Nephron progenitor cell (in vitro differentiated cells): ENCODE results near the gene FAM180A.

ENCODE experiments used
- DNase-seq: peaks from one replicate; pipeline ENCODE4 v3.0.0; 2021
- H3K27ac Mint-ChIP-seq: 2 replicates; pipeline ENCODE4 v1.8.0; 2021; ENCODE audit warnings: mild to moderate bottlenecking, moderate library complexity, mixed read lengths
- H3K27me3 Mint-ChIP-seq: 2 replicates; pipeline ENCODE4 v1.8.0; 2021; ENCODE audit warnings: mild to moderate bottlenecking, low read depth, mixed read lengths; ENCODE audit not compliant: poor library complexity
- H3K36me3 Mint-ChIP-seq: 2 replicates; pipeline ENCODE4 v1.8.0; 2021; ENCODE audit warnings: low read depth, mixed read lengths
- H3K4me1 Mint-ChIP-seq: 2 replicates; pipeline ENCODE4 v1.8.0; 2021; ENCODE audit warnings: mixed read lengths
- H3K4me3 Mint-ChIP-seq: 2 replicates; pipeline ENCODE4 v1.8.0; 2021; ENCODE audit warnings: mild to moderate bottlenecking, moderate library complexity, mixed read lengths
- H3K9me3 Mint-ChIP-seq: 2 replicates; pipeline ENCODE4 v1.8.0; 2021; ENCODE audit warnings: mild to moderate bottlenecking, moderate library complexity, mixed read lengths
- TF ChIP-seq, protein P1 (sequence below): fragments of 200-600 bp; sonication (generic); IDR thresholded peaks from 2 replicates; pipeline ENCODE4 v1.5.0; 2021; ENCODE audit warnings: antibody characterized with exemption

The FAM180A gene

DNA sequence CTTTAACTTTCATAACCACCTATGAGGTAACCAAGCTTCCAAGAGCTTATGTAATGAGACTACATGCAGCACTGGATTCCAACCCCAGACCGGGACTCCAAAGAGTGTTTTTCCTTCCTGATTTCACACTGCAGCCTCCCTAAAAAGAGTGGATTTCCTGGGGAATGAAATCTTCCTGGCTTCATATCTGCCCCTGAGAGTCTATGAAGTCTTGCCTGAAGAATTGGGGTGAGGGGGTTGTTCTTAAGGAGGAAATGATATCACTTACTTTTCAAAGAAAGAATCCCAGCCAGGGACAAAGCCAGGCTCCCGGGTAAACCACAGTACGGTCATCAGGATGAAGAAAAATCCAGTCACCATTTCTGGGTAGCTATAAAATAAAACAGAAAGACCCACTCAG, 56.6 kb downstream of the FAM180A start:
- DNase-seq: no peak
- TF ChIP-seq, protein P1, sequence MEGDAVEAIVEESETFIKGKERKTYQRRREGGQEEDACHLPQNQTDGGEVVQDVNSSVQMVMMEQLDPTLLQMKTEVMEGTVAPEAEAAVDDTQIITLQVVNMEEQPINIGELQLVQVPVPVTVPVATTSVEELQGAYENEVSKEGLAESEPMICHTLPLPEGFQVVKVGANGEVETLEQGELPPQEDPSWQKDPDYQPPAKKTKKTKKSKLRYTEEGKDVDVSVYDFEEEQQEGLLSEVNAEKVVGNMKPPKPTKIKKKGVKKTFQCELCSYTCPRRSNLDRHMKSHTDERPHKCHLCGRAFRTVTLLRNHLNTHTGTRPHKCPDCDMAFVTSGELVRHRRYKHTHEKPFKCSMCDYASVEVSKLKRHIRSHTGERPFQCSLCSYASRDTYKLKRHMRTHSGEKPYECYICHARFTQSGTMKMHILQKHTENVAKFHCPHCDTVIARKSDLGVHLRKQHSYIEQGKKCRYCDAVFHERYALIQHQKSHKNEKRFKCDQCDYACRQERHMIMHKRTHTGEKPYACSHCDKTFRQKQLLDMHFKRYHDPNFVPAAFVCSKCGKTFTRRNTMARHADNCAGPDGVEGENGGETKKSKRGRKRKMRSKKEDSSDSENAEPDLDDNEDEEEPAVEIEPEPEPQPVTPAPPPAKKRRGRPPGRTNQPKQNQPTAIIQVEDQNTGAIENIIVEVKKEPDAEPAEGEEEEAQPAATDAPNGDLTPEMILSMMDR: no peak
- no peak overlapping the region for H3K4me3 Mint-ChIP-seq
- peaks cover 6% of the 10 kb centered on the region for H3K4me1 Mint-ChIP-seq
- H3K27me3 Mint-ChIP-seq: no peaks in the 10 kb centered on the region
- no peak overlapping the region for H3K27ac Mint-ChIP-seq
- peaks cover 53% of the 10 kb centered on the region for H3K36me3 Mint-ChIP-seq
- H3K9me3 Mint-ChIP-seq: no peaks in the 10 kb centered on the region

DNA sequence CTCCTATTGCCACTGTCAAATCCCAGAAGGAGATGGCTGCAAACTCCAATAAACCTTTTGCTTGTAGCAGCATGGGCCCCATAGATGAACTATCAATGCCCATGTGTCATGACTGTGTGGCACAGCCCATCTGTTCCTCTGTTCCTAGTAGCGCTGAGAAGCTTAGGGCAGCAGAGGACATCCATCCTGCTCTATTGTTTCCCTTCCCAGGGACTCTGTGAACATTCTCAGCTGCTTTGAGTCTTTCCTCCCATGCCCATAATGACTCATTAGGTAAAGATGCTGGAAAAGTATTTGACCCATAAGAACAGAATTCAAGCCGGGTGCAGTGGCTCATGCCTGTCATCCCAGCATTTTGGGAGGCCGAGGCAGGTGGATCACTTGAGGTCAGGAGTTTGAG, 58.0 kb downstream of the FAM180A start:
- H3K27me3 Mint-ChIP-seq: no peaks in the 10 kb centered on the region
- no peak for DNase-seq
- H3K36me3 Mint-ChIP-seq: peaks cover 50% of the 10 kb centered on the region
- no peaks in the 10 kb centered on the region for H3K9me3 Mint-ChIP-seq
- H3K4me1 Mint-ChIP-seq: no peaks in the 10 kb centered on the region
- TF ChIP-seq, protein P1: no peak
- no peak overlapping the region for H3K4me3 Mint-ChIP-seq
- no peak overlapping the region for H3K27ac Mint-ChIP-seq

DNA sequence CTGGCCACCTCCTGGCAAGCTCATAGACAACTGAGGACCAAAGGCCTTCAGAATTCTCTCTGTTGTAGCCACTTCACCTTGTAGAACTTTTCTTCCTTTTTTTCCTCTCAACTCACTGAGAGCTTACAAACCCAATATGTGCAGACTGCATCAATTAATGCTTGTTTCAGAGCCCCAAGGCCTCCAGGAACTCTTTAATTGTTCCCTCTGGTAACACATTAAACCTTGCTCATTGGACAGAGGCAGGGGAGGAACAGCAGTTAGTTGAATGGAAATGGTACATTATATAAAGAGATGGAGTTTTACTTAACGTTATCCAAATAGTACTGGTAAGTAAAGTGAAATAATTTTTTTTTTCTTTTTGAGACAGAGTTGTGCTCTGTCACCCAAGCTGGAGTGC, 61.1 kb downstream of the FAM180A start:
- no peak overlapping the region for H3K4me3 Mint-ChIP-seq

DNA sequence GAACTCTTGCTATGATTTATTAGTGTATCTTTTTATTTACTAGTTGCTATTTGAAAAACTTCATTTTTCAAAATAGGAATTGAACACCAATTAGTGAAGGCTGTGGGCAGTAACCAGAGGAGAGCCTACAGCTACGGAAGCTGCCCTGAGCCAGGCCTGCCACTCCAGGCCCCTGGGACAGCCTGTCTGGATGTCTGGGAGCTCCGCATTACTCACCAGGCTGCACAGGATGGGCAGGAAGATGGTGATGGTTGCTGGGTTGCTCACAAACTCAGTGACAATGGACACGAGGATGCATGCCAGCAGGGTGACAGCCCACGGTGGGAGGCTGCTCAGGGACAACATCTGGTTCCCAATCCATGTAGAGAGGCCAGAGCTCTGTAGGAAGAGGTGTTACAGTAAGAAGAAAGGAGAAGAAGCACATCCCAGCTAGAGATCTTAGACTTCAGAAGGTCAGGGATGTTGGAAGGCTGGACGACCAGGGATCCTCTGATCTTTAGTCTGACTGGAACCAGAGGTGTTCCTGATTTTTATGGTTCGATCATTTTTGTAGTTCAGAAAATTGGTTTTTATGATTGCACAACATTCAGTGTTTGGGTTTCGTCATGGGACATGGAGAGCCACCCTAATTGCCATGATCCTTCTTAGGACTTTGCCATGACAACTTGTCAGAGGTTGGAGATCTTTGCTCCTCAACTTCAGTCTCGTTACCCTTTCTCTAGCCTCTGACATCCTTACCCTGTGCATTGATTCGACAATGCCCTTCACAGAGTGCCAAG, 63.1 kb downstream of the FAM180A start:
- no peak overlapping the region for H3K27ac Mint-ChIP-seq

More for the DNA sequence above, 61.1 kb downstream of the FAM180A start:
- DNase-seq: no peak
- TF ChIP-seq, protein P1: no peak
- H3K9me3 Mint-ChIP-seq: no peaks in the 10 kb centered on the region
- H3K27ac Mint-ChIP-seq: no peak overlapping the region
- peaks cover 4% of the 10 kb centered on the region for H3K27me3 Mint-ChIP-seq
- H3K36me3 Mint-ChIP-seq: peaks cover 39% of the 10 kb centered on the region
- peaks cover 12% of the 10 kb centered on the region for H3K4me1 Mint-ChIP-seq

DNA sequence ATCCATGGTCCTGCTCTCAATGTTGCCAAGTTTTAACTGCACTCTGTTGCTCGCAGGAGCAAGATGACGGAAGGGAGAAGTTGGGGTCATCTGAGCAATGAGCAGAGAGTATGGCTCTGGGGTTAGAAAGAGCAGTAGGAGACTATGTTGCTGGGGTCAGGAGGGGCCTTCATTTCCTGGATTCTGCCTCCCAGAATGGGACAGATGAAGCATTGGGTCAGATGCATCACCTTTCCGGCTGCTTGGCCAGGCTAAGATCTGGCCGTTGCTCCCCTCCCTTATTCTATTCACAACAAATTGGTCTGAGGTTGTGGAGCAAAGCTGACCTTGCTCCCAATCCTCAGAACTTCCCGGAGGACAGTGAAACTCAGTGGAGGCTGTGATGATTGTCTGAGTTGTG, 63.9 kb downstream of the FAM180A start:
- no peak for DNase-seq
- TF ChIP-seq, protein P1: no peak
- Mint-ChIP-seq H3K27me3 (peaks cover 4% of the 10 kb centered on the region), H3K27ac (no peak overlapping the region), H3K36me3 (peaks cover 16% of the 10 kb centered on the region), H3K9me3 (no peaks in the 10 kb centered on the region), H3K4me1 (peaks cover 12% of the 10 kb centered on the region), H3K4me3 (no peak overlapping the region)

More for the DNA sequence above, 63.1 kb downstream of the FAM180A start:
- DNase-seq: no peak
- peaks cover 4% of the 10 kb centered on the region for H3K27me3 Mint-ChIP-seq
- H3K36me3 Mint-ChIP-seq: peaks cover 20% of the 10 kb centered on the region
- TF ChIP-seq, protein P1: no peak
- peaks cover 12% of the 10 kb centered on the region for H3K4me1 Mint-ChIP-seq
- H3K4me3 Mint-ChIP-seq: no peak overlapping the region
- H3K9me3 Mint-ChIP-seq: no peaks in the 10 kb centered on the region

DNA sequence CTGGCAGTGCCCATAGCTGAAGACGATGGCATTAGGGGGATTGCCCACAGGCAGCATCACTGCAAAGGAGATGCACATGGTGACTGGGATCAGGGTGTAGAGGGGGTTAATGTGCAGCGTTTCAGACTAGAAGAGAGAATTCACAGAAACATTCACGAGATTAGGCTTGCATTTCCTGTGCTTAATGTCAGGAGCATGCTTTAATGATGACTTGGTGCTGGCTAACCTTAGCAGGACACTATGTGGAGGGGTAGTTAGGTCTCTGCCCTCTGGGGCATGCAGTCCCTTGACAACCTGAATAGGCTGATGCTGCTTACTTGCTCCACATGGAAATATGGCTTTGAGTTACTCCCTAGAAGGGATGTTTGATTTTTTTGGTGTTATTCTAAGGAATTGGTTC, 64.5 kb downstream of the FAM180A start:
- Mint-ChIP-seq H3K36me3 (peaks cover 17% of the 10 kb centered on the region), H3K4me3 (no peak overlapping the region), H3K27ac (no peak overlapping the region), H3K27me3 (peaks cover 4% of the 10 kb centered on the region), H3K9me3 (no peaks in the 10 kb centered on the region), H3K4me1 (peaks cover 12% of the 10 kb centered on the region)
- TF ChIP-seq, protein P1: no peak
- DNase-seq: no peak
